Activated T-cell treated with anti-CD3 and anti-CD28 coated beads, Interleukin-2, amount 50 U/mL, for 48 hours (primary cell): Measurements from ENCODE around the gene ZMIZ2.

Experiments used
- DNase-seq, 2 experiments: peaks; one replicate each; pipeline ENCODE4 v3.0.0-alpha.2; 2020

The ZMIZ2 gene

GRCh38 chr7:44805950-44806349 is 57.3 kb downstream of the ZMIZ2 start:
- DNase-seq = no peak

- no peak for DNase-seq
Observed at GRCh38 chr7:44808914-44809393, 60.3 kb downstream of the ZMIZ2 start.

GRCh38 chr7:44811093-44811492 is 62.4 kb downstream of the ZMIZ2 start:
- DNase-seq = no peak

GRCh38 chr7:44811571-44811970 is 62.9 kb downstream of the ZMIZ2 start:
- no peak for DNase-seq

- DNase-seq = no peak
Observed at GRCh38 chr7:44814919-44815318, 66.3 kb downstream of the ZMIZ2 start.

- no peak for DNase-seq
Observed at GRCh38 chr7:44819292-44819691, 70.6 kb downstream of the ZMIZ2 start.
